H9 (cell line): ENCODE data around the gene ZBTB17. TPM values are rescaled to one million over a fixed set of nuclear protein-coding genes. Genes with fewer than 3 reads are reported as not detected.

Experiments
- DNase-seq: peaks from one replicate; pipeline ENCODE4 v3.0.0-alpha.2; 2017
- H2AFZ ChIP-seq: one replicate; pipeline ENCODE4 v1.6.1; 2013; ENCODE audit warnings: mild to moderate bottlenecking, low read length, control low read depth, moderate library complexity
- H2AK5ac ChIP-seq: 2 replicates; pipeline ENCODE4 v1.6.1; 2013; ENCODE audit warnings: low read length, control low read depth, mixed read lengths; ENCODE audit not compliant: insufficient read length
- H2BK120ac ChIP-seq: one replicate; pipeline ENCODE4 v1.6.1; 2013; ENCODE audit warnings: low read depth, mild to moderate bottlenecking, low read length, control low read depth, inconsistent platforms; ENCODE audit not compliant: poor library complexity, severe bottlenecking
- H2BK12ac ChIP-seq: 2 replicates; pipeline ENCODE4 v1.6.1; 2013; ENCODE audit warnings: low read length, control low read depth, mixed read lengths, low read depth; ENCODE audit not compliant: insufficient read length
- H2BK15ac ChIP-seq: 2 replicates; pipeline ENCODE4 v1.6.1; 2013; ENCODE audit warnings: low read depth, low read length, control low read depth
- H2BK20ac ChIP-seq: one replicate; pipeline ENCODE4 v1.6.1; 2013; ENCODE audit warnings: low read depth, mild to moderate bottlenecking, low read length, control low read depth, inconsistent platforms; ENCODE audit not compliant: poor library complexity, severe bottlenecking
- H2BK5ac ChIP-seq: 2 replicates; pipeline ENCODE4 v1.6.1; 2013; ENCODE audit warnings: low read length, control low read depth, mixed read lengths; ENCODE audit not compliant: insufficient read length
- H3K14ac ChIP-seq: 2 replicates; pipeline ENCODE4 v1.6.1; 2013; ENCODE audit warnings: low read length, control low read depth; ENCODE audit not compliant: insufficient read depth
- H3K18ac ChIP-seq: 2 replicates; pipeline ENCODE4 v1.6.1; 2013; ENCODE audit warnings: low read depth, mild to moderate bottlenecking, mixed read lengths, low read length, control low read depth; ENCODE audit not compliant: insufficient read length
- H3K23ac ChIP-seq: 2 replicates; pipeline ENCODE4 v1.6.1; 2013; ENCODE audit warnings: low read length, control low read depth, mixed read lengths, low read depth; ENCODE audit not compliant: insufficient read length
- H3K23me2 ChIP-seq: 2 replicates; pipeline ENCODE4 v1.6.1; 2013; ENCODE audit warnings: low read depth, mild to moderate bottlenecking, mixed read lengths, low read length, control low read depth; ENCODE audit not compliant: insufficient read length, poor library complexity, severe bottlenecking
- H3K27ac ChIP-seq: 2 replicates; pipeline ENCODE4 v1.5.1; 2013; ENCODE audit warnings: low read length, control low read depth, mixed read lengths, low read depth; ENCODE audit not compliant: insufficient read length
- H3K27me3 ChIP-seq: 2 replicates; pipeline ENCODE4 v1.6.1; 2013; ENCODE audit warnings: low read length, control low read depth, inconsistent platforms; ENCODE audit not compliant: insufficient read depth
- H3K4ac ChIP-seq: 2 replicates; pipeline ENCODE4 v1.6.1; 2013; ENCODE audit warnings: low read depth, mild to moderate bottlenecking, control low read depth, inconsistent platforms, low read length, moderate library complexity
- H3K4me1 ChIP-seq: 2 replicates; pipeline ENCODE4 v1.6.1; 2013; ENCODE audit warnings: low read length, control low read depth, inconsistent platforms; ENCODE audit not compliant: insufficient read depth
- H3K4me2 ChIP-seq: 2 replicates; pipeline ENCODE4 v1.6.1; 2013; ENCODE audit warnings: low read length, control low read depth, mixed read lengths; ENCODE audit not compliant: insufficient read length, insufficient read depth
- H3K56ac ChIP-seq: 2 replicates; pipeline ENCODE4 v1.6.1; 2013; ENCODE audit warnings: low read depth, mild to moderate bottlenecking, mixed read lengths, low read length, control low read depth; ENCODE audit not compliant: insufficient read length
- H3K79me1 ChIP-seq: 2 replicates; pipeline ENCODE4 v1.6.1; 2013; ENCODE audit warnings: low read depth, mild to moderate bottlenecking, moderate library complexity, low read length, control low read depth, inconsistent platforms; ENCODE audit not compliant: insufficient read depth, poor library complexity, severe bottlenecking
- H3K79me2 ChIP-seq: 2 replicates; pipeline ENCODE4 v1.6.1; 2013; ENCODE audit warnings: low read length, control low read depth, inconsistent platforms; ENCODE audit not compliant: insufficient read depth
- H3K9ac ChIP-seq: 2 replicates; pipeline ENCODE4 v1.6.1; 2013; ENCODE audit warnings: low read length, control low read depth, mixed read lengths; ENCODE audit not compliant: insufficient read length; ENCODE audit errors: extremely low read depth
- H3K9me3 ChIP-seq: one replicate; pipeline ENCODE4 v1.6.1; 2013; ENCODE audit warnings: low read depth, low read length, inconsistent platforms; ENCODE audit not compliant: control insufficient read depth
- H3T11ph ChIP-seq: one replicate; pipeline ENCODE4 v1.6.1; 2013; ENCODE audit warnings: mild to moderate bottlenecking, low read length, control low read depth, inconsistent platforms
- H4K20me1 ChIP-seq: one replicate; pipeline ENCODE4 v1.6.1; 2013; ENCODE audit not compliant: control insufficient read depth, insufficient read length, insufficient read depth
- H4K5ac ChIP-seq: 2 replicates; pipeline ENCODE4 v1.6.1; 2013; ENCODE audit warnings: low read depth, mild to moderate bottlenecking, mixed read lengths, low read length, control low read depth; ENCODE audit not compliant: insufficient read length
- H4K8ac ChIP-seq: replicated peaks from 2 replicates; pipeline ENCODE4 v1.6.1; 2013; ENCODE audit warnings: low read length, control low read depth, mixed read lengths, low read depth; ENCODE audit not compliant: insufficient read length
- H4K91ac ChIP-seq: 2 replicates; pipeline ENCODE4 v1.6.1; 2013; ENCODE audit warnings: low read depth, mild to moderate bottlenecking, moderate library complexity, mixed read lengths, low read length, control low read depth; ENCODE audit not compliant: insufficient read length
- H3K27ac Mint-ChIP-seq, 3 experiments: 2 replicates in 2 of 3; 3 replicates in 1 of 3; pipeline ENCODE4 v1.8.0; 2020 to 2021; ENCODE audit warnings: mixed read lengths in 3 of 3, mild to moderate bottlenecking in 1 of 3, moderate library complexity in 1 of 3
- H3K27me3 Mint-ChIP-seq: 2 replicates; pipeline ENCODE4 v1.8.0; 2021; ENCODE audit warnings: low read depth, mild to moderate bottlenecking, moderate library complexity, mixed read lengths
- H3K36me3 Mint-ChIP-seq, 3 experiments: 2 replicates in 2 of 3; 3 replicates in 1 of 3; pipeline ENCODE4 v1.8.0; 2020 to 2021; ENCODE audit warnings: low read depth in 3 of 3, mixed read lengths in 3 of 3; ENCODE audit not compliant: insufficient read depth in 1 of 3
- H3K4me1 Mint-ChIP-seq, 2 experiments: 2 replicates each; pipeline ENCODE4 v1.8.0; 2020; ENCODE audit warnings: mixed read lengths in 2 of 2
- H3K4me3 Mint-ChIP-seq, 2 experiments: 2 replicates in 1 of 2; 3 replicates in 1 of 2; pipeline ENCODE4 v1.8.0; 2020 to 2021; ENCODE audit warnings: mild to moderate bottlenecking in 2 of 2, mixed read lengths in 2 of 2, moderate library complexity in 1 of 2
- H3K9me3 Mint-ChIP-seq, 2 experiments: 2 replicates in 1 of 2; 3 replicates in 1 of 2; pipeline ENCODE4 v1.8.0; 2020; ENCODE audit warnings: mild to moderate bottlenecking in 2 of 2, mixed read lengths in 2 of 2, moderate library complexity in 1 of 2
- CTCF ChIP-seq: fragments of 200-600 bp; sonication (generic); conservative IDR thresholded peaks from 3 replicates; pipeline ENCODE4 v1.8.0; 2021; ENCODE audit warnings: antibody characterized with exemption, mild to moderate bottlenecking
- WGBS: extraction: QIAGEN DNeasy Blood & Tissue Kit; methylation state at CpG from one replicate; pipeline ENCODE4 v1.1.7; 2013; ENCODE audit warnings: missing lambda C conversion rate, low lambda C conversion rate, mixed read lengths; ENCODE audit not compliant: insufficient read length; ENCODE audit errors: extremely low coverage; 5-methylcytosine and 5-hydroxymethylcytosine counted together
- total RNA-seq: library from RNA; stranded (reverse); gene quantifications from 2 replicates; pipeline ENCODE4 v1.2.1, GENCODE V29; 2021

The ZBTB17 gene
- total RNA-seq, 1 experiment from 2014 or later = 16.5 TPM

DNA sequence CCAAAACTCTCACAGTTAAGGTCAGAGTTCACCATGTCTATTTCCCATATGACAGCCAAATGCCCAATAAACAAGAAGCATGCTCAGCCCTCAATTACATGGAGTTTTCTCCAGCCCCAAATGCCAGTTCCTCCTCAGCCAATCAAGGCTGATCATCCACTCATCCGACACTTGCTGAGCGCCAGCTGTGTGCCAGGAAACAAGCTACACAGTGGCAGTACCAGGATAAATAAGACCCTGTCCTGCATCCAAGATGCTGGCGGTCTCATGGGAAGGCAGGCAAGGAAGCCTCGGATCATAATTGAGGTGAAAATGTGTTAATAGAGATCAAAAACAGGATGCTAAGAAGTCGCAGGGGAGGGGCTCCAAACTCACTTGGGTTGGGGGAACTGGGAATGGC lies 7.7 kb downstream of the ZBTB17 start:
- H3T11ph ChIP-seq = no peak overlapping the region
- no peak for TF ChIP-seq CTCF
- WGBS = no CpG with 5 or more reads among the region's 5 CpGs
- no peak overlapping the region for H2BK120ac ChIP-seq
- H3K9me3 ChIP-seq = no peaks in the 10 kb centered on the region
- no peak overlapping the region for H3K18ac ChIP-seq
- no peak overlapping the region for H3K4ac ChIP-seq
- no peak overlapping the region for H4K91ac ChIP-seq
- no peak overlapping the region for H2AFZ ChIP-seq
- no peak overlapping the region for H2BK5ac ChIP-seq
- H3K23ac ChIP-seq = no peak overlapping the region
- no peak overlapping the region for H2BK20ac ChIP-seq
- DNase-seq = no peak
- H3K9ac ChIP-seq = no peak overlapping the region
- no peak overlapping the region for H4K5ac ChIP-seq
- H3K4me1 ChIP-seq = no peaks in the 10 kb centered on the region
- H3K23me2 ChIP-seq = no peaks in the 10 kb centered on the region
- H2BK12ac ChIP-seq = no peak overlapping the region
- H3K4me3 Mint-ChIP-seq = no peak overlapping the region
- H2BK15ac ChIP-seq = no peak overlapping the region
- no peak overlapping the region for H3K27ac Mint-ChIP-seq
- H4K8ac ChIP-seq = no peak overlapping the region
- no peak overlapping the region for H3K4me2 ChIP-seq
- no peaks in the 10 kb centered on the region for H3K79me1 ChIP-seq
- H2AK5ac ChIP-seq = no peak overlapping the region
- H3K9me3 Mint-ChIP-seq = peaks cover 4 to 11% of the 10 kb centered on the region in 2 experiments; a peak in 4 of 5 replicates
- no peak overlapping the region for H3K56ac ChIP-seq
- no peak overlapping the region for H3K27ac ChIP-seq
- no peaks in the 10 kb centered on the region for H3K4me1 Mint-ChIP-seq
- H3K14ac ChIP-seq = no peak overlapping the region
- no peaks in the 10 kb centered on the region for H3K27me3 ChIP-seq
- H4K20me1 ChIP-seq = no peaks in the 10 kb centered on the region
- no peaks in the 10 kb centered on the region for H3K79me2 ChIP-seq
- peaks cover 24 to 44% (median 34%) of the 10 kb centered on the region in 3 experiments for H3K36me3 Mint-ChIP-seq
- H3K27me3 Mint-ChIP-seq = peaks cover 2% of the 10 kb centered on the region; the same call in 1 of the 2 replicates
